Left lung (tissue), 10 donors: Measurements from ENCODE around the gene PCBP3. TPM values are rescaled to one million over a fixed set of nuclear protein-coding genes. Genes with fewer than 3 reads are reported as not detected.

Experiments used
- ATAC-seq: fragments of 200-7000 bp; cut with Tn5 transposase; one replicate; pipeline ENCODE4 v1.9.1; 2020; ENCODE audit warnings: moderate library complexity
- DNase-seq, 4 donors: peaks; one replicate each; pipeline ENCODE4 v3.0.0-alpha.2; 2013 to 2020
- H3K27ac ChIP-seq, 2 donors: fragments of 200-600 bp; sonication (generic) in 1 of 2; one replicate each; pipeline versions ENCODE4 v1.5.0 to v1.8.0; 2020 to 2021
- H3K27me3 ChIP-seq, 2 donors: fragments of 200-600 bp; sonication (generic) in 1 of 2; one replicate each; pipeline versions ENCODE4 v1.5.0 to v1.8.0; 2020 to 2021
- H3K36me3 ChIP-seq, 2 donors: fragments of 200-600 bp; sonication (generic) in 1 of 2; one replicate each; pipeline versions ENCODE4 v1.5.0 to v1.8.0; 2020 to 2021
- H3K4me1 ChIP-seq, 2 donors: fragments of 200-600 bp; one replicate each; pipeline ENCODE4 v1.8.0; 2021
- H3K4me3 ChIP-seq, 2 donors: fragments of 200-600 bp; sonication (generic) in 1 of 2; one replicate each; pipeline versions ENCODE4 v1.5.0 to v1.8.0; 2020 to 2021; ENCODE audit warnings: mild to moderate bottlenecking in 1 of 2
- H3K9me3 ChIP-seq, 2 donors: fragments of 200-600 bp; sonication (generic) in 1 of 2; one replicate each; pipeline versions ENCODE4 v1.5.0 to v1.8.0; 2020 to 2021
- CTCF ChIP-seq, 2 donors: fragments of 200-600 bp; sonication (generic) in 1 of 2; IDR thresholded peaks; one replicate each; pipeline versions ENCODE4 v1.5.0 to v1.8.0; 2021; ENCODE audit warnings: antibody characterized with exemption in 2 of 2
- intact Hi-C, 2 donors: fragments of 100-400 bp; cut with DNase I; formaldehyde crosslinking; loops; one replicate each; pipeline versions ENCODE4 v1.11.2 to v1.14.2; 2022
- polyA plus RNA-seq, 6 donors: library from polyadenylated mRNA; unstranded; fragments of 120-200 nt; gene quantifications; one replicate each; pipeline ENCODE4 v1.2.1, GENCODE V29; 2013; ENCODE audit not compliant: insufficient read length in 6 of 6
- total RNA-seq, 2 donors: library from RNA; stranded (reverse); fragmentation: NEBNext Ultra II Directional; extraction: Animal tissue kit (Norgen Biotek cat#: 25700); gene quantifications; one replicate each; pipeline ENCODE4 v1.2.1, GENCODE V29; 2021
- donor health status: DM: no; HTN: yes; CAD: no.
- donor health status: DM: no; HTN: no; CAD: no.

PCBP3 gene
- total and polyA plus RNA-seq, 8 donors = 2.1 to 13.8 (median 3.0) TPM

GRCh38 chr21:45615145-45615711, 28.3 kb upstream of the PCBP3 start:
- no peaks in the 10 kb centered on the region for H3K9me3 ChIP-seq
- peaks cover 0 to 84% of the 10 kb centered on the region in 2 donors for H3K27me3 ChIP-seq
- DNase-seq (peak in 1 of 4 donors; percentile 32), ATAC-seq (no peak)
- H3K4me1 ChIP-seq = peaks cover 0 to 15% of the 10 kb centered on the region in 2 donors
- TF ChIP-seq CTCF (IDR thresholded peaks at IDR 0.05) = no peak
- H3K36me3 ChIP-seq = no peaks in the 10 kb centered on the region
- no peak overlapping the region for H3K27ac ChIP-seq
- intact Hi-C loops = no loop called here
- no peak overlapping the region for H3K4me3 ChIP-seq

- H3K36me3 ChIP-seq = no peaks in the 10 kb centered on the region
- DNase-seq (peak in 2 of 4 donors; percentile 10 to 53), ATAC-seq (no peak)
- H3K9me3 ChIP-seq = no peaks in the 10 kb centered on the region
- H3K27ac ChIP-seq = no peak overlapping the region
- intact Hi-C loops = no loop called here
- H3K27me3 ChIP-seq = peaks cover 0 to 72% of the 10 kb centered on the region in 2 donors
- peaks cover 0 to 15% of the 10 kb centered on the region in 2 donors for H3K4me1 ChIP-seq
- H3K4me3 ChIP-seq = no peak overlapping the region
- no peak for TF ChIP-seq CTCF (IDR thresholded peaks at IDR 0.05)
Observed at GRCh38 chr21:45617021-45617921, 26.3 kb upstream of the PCBP3 start.

- H3K4me1 ChIP-seq = peaks cover 0 to 15% of the 10 kb centered on the region in 2 donors
- no peaks in the 10 kb centered on the region for H3K9me3 ChIP-seq
- intact Hi-C loops = no loop called here
- TF ChIP-seq CTCF (IDR thresholded peaks at IDR 0.05) = no peak
- no peaks in the 10 kb centered on the region for H3K36me3 ChIP-seq
- peaks cover 0 to 66% of the 10 kb centered on the region in 2 donors for H3K27me3 ChIP-seq
- no peak overlapping the region for H3K4me3 ChIP-seq
- ATAC-seq = no peak
- H3K27ac ChIP-seq = no peak overlapping the region
- peak in 3 of 4 donors; percentile 16 to 78 (median 20) for DNase-seq
Observed at GRCh38 chr21:45618287-45618686, 25.2 kb upstream of the PCBP3 start.

- DNase-seq = peak in 2 of 4 donors; percentile 26 to 29
- TF ChIP-seq CTCF (IDR thresholded peaks at IDR 0.05) = no peak
- no peaks in the 10 kb centered on the region for H3K9me3 ChIP-seq
- peaks cover 0 to 62% of the 10 kb centered on the region in 2 donors for H3K27me3 ChIP-seq
- no peak overlapping the region for H3K4me3 ChIP-seq
- no peak overlapping the region for H3K27ac ChIP-seq
- no peaks in the 10 kb centered on the region for H3K36me3 ChIP-seq
- H3K4me1 ChIP-seq = peaks cover 0 to 15% of the 10 kb centered on the region in 2 donors
- intact Hi-C loops = no loop called here
- ATAC-seq = no peak
Observed at GRCh38 chr21:45618846-45619485, 24.6 kb upstream of the PCBP3 start.
